ENCODE data around the gene PHYKPL. TPM values are rescaled to one million over a fixed set of nuclear protein-coding genes. Genes with fewer than 3 reads are reported as not detected.

Gene PHYKPL
- total RNA-seq, 1 experiment from 2014 or later = 41.7 TPM

DNA sequence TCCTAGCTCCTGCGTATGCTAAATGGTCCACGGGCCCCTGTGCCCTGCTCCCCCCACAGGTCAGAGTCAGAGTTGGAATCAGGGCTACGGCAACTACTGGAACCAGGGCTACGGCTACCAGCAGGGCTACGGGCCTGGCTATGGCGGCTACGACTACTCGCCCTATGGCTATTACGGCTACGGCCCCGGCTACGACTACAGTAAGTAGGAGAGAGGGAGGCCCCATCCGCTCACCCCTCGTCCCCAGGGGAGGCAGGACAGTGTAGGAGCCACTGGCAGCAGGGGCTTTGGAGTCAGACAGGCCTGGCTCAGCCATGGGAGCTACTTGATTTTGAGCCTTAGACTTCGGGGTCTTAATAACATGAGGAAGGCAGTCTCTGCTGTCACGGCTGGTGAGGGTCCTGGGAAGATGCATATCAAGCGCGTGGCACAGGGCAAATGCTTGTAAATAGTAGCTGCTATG is 22.5 kb downstream of the PHYKPL start:
- Mint-ChIP-seq H3K27ac (no peak overlapping the region), H3K4me3 (no peak overlapping the region), H3K4me1 (peaks cover 21% of the 10 kb centered on the region), H3K27me3 (ENCODE audit: low read depth) (no peaks in the 10 kb centered on the region), H3K36me3 (peaks cover 92% of the 10 kb centered on the region), H3K9me3 (no peaks in the 10 kb centered on the region)
- no peak for DNase-seq (ENCODE audit: low spot score)
- ChIA-PET CTCF (interaction anchor here (0.9 to 1.3 kb wide), 4 partner anchors 13 to 30 kb away, joined by 3 to 6 read pairs (median 4); partner anchors contain the start of gene PHYKPL), POLR2A (interaction anchor here (1.0 to 1.8 kb wide), 2 partner anchors 30 to 416 kb away, joined by 3 to 7 read pairs; no protein-coding TSS in a partner anchor)
- 0 out of 2 replicates have a peak, but pooled peaks have one; percentile 52 for TF ChIP-seq ZNF416 (CRISPR knock-in tag; IDR thresholded peaks at IDR 0.05)
- TF ChIP-seq FOXP4 (CRISPR knock-in tag; IDR thresholded peaks at IDR 0.05) = 0 out of 2 replicates have a peak, but pooled peaks have one; percentile 31
- TF ChIP-seq CTCF (IDR thresholded peaks at IDR 0.05) = no peak
- no peak for TF ChIP-seq MYBL2 (CRISPR knock-in tag; IDR thresholded peaks at IDR 0.05)
- no peak for ATAC-seq

- TF ChIP-seq ZNF317 (CRISPR knock-in tag; IDR thresholded peaks at IDR 0.05; ENCODE audit: borderline replicate concordance, low read depth) (no peak), CREB1 (CRISPR knock-in tag; IDR thresholded peaks at IDR 0.05) (no peak), TCF7 (CRISPR knock-in tag; IDR thresholded peaks at IDR 0.05; ENCODE audit: low read depth) (no peak), MAX (CRISPR knock-in tag; IDR thresholded peaks at IDR 0.05) (no peak), NFYB (CRISPR knock-in tag; conservative IDR thresholded peaks at IDR 0.05; ENCODE audit: low read depth) (no peak), CBFB (CRISPR knock-in tag; IDR thresholded peaks at IDR 0.05; ENCODE audit: low read depth) (no peak), PREB (CRISPR knock-in tag; IDR thresholded peaks at IDR 0.05; ENCODE audit: borderline replicate concordance) (no peak), ATF1 (CRISPR knock-in tag; IDR thresholded peaks at IDR 0.05) (no peak), ATF3 (CRISPR knock-in tag; conservative IDR thresholded peaks at IDR 0.05) (no peak), NR1H2 (CRISPR knock-in tag; IDR thresholded peaks at IDR 0.05) (no peak)
- TF ChIP-seq, protein P1, sequence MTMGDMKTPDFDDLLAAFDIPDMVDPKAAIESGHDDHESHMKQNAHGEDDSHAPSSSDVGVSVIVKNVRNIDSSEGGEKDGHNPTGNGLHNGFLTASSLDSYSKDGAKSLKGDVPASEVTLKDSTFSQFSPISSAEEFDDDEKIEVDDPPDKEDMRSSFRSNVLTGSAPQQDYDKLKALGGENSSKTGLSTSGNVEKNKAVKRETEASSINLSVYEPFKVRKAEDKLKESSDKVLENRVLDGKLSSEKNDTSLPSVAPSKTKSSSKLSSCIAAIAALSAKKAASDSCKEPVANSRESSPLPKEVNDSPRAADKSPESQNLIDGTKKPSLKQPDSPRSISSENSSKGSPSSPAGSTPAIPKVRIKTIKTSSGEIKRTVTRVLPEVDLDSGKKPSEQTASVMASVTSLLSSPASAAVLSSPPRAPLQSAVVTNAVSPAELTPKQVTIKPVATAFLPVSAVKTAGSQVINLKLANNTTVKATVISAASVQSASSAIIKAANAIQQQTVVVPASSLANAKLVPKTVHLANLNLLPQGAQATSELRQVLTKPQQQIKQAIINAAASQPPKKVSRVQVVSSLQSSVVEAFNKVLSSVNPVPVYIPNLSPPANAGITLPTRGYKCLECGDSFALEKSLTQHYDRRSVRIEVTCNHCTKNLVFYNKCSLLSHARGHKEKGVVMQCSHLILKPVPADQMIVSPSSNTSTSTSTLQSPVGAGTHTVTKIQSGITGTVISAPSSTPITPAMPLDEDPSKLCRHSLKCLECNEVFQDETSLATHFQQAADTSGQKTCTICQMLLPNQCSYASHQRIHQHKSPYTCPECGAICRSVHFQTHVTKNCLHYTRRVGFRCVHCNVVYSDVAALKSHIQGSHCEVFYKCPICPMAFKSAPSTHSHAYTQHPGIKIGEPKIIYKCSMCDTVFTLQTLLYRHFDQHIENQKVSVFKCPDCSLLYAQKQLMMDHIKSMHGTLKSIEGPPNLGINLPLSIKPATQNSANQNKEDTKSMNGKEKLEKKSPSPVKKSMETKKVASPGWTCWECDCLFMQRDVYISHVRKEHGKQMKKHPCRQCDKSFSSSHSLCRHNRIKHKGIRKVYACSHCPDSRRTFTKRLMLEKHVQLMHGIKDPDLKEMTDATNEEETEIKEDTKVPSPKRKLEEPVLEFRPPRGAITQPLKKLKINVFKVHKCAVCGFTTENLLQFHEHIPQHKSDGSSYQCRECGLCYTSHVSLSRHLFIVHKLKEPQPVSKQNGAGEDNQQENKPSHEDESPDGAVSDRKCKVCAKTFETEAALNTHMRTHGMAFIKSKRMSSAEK (CRISPR knock-in tag; IDR thresholded peaks at IDR 0.05; ENCODE audit: borderline replicate concordance) = no peak
- Mint-ChIP-seq H3K4me3 (no peak overlapping the region), H3K36me3 (peaks cover 88% of the 10 kb centered on the region), H3K9me3 (no peaks in the 10 kb centered on the region), H3K27me3 (ENCODE audit: low read depth) (no peaks in the 10 kb centered on the region), H3K27ac (peak overlapping the region; percentile 26; the same call in 1 of the 2 replicates), H3K4me1 (peaks cover 21% of the 10 kb centered on the region)
- ATAC-seq (no peak), DNase-seq (ENCODE audit: low spot score) (peak; percentile 5)
- ChIA-PET POLR2A (interaction anchor here (0.6 to 1.8 kb wide), 3 partner anchors 26 to 416 kb away, joined by 3 to 7 read pairs (median 3); no protein-coding TSS in a partner anchor), CTCF (interaction anchor here (0.9 to 1.3 kb wide), 4 partner anchors 13 to 30 kb away, joined by 3 to 6 read pairs (median 4); partner anchors contain the start of gene PHYKPL)
Observed at GRCh38 chr5:178209334-178210072, 23.1 kb downstream of the PHYKPL start.

Data from WTC11 (cell line).